ENCODE measurements around the gene DOCK1. TPM values are rescaled to one million over a fixed set of nuclear protein-coding genes. Genes with fewer than 3 reads are reported as not detected.

DOCK1 gene
- total RNA-seq, 2 experiments from 2014 or later: 0.22 to 0.29 TPM

GRCh38 chr10:126972635-126973414 lies 67.6 kb downstream of the DOCK1 start:
- H3K9me3 Mint-ChIP-seq: no peaks in the 10 kb centered on the region
- ChIA-PET POLR2A (interaction anchor here (0.7 kb wide), 1 partner anchor 221 kb away, joined by 7 read pairs; no protein-coding TSS in a partner anchor), CTCF (no interaction called here)
- H3K4me3 Mint-ChIP-seq: no peak overlapping the region
- H3K27ac Mint-ChIP-seq: no peak overlapping the region
- DNase-seq: no peak
- no peaks in the 10 kb centered on the region for H3K4me1 Mint-ChIP-seq (ENCODE audit: low read depth)
- intact Hi-C loops (cut with micrococcal nuclease): no loop called here
- no peaks in the 10 kb centered on the region for H3K36me3 Mint-ChIP-seq
- no peaks in the 10 kb centered on the region for H3K27me3 Mint-ChIP-seq

- CTCF ChIA-PET: no interaction called here
- no peak for DNase-seq
- H3K4me1 Mint-ChIP-seq (ENCODE audit: low read depth): no peaks in the 10 kb centered on the region
- H3K27ac Mint-ChIP-seq: no peak overlapping the region
- no peak overlapping the region for H3K4me3 Mint-ChIP-seq
- POLR2A ChIA-PET: no interaction called here
- no peaks in the 10 kb centered on the region for H3K27me3 Mint-ChIP-seq
- no peaks in the 10 kb centered on the region for H3K36me3 Mint-ChIP-seq
- intact Hi-C loops (cut with micrococcal nuclease): no loop called here
- H3K9me3 Mint-ChIP-seq: no peaks in the 10 kb centered on the region
Observed at GRCh38 chr10:126975221-126975620, 70.0 kb downstream of the DOCK1 start.

GRCh38 chr10:126977216-126977615 lies 72.0 kb downstream of the DOCK1 start:
- Mint-ChIP-seq H3K27ac (no peak overlapping the region), H3K27me3 (no peaks in the 10 kb centered on the region), H3K4me1 (ENCODE audit: low read depth) (no peaks in the 10 kb centered on the region), H3K9me3 (no peaks in the 10 kb centered on the region), H3K36me3 (no peaks in the 10 kb centered on the region), H3K4me3 (no peak overlapping the region)
- intact Hi-C loops (cut with micrococcal nuclease): no loop called here
- no peak for DNase-seq
- POLR2A ChIA-PET: no interaction called here
- CTCF ChIA-PET: no interaction called here

GRCh38 chr10:126979311-126979710 lies 74.1 kb downstream of the DOCK1 start:
- H3K36me3 Mint-ChIP-seq: no peaks in the 10 kb centered on the region
- no peak overlapping the region for H3K27ac Mint-ChIP-seq
- ChIA-PET POLR2A (no interaction called here), CTCF (no interaction called here)
- intact Hi-C loops (cut with micrococcal nuclease): no loop called here
- no peaks in the 10 kb centered on the region for H3K27me3 Mint-ChIP-seq
- H3K4me1 Mint-ChIP-seq (ENCODE audit: low read depth): no peaks in the 10 kb centered on the region
- H3K4me3 Mint-ChIP-seq: no peak overlapping the region
- no peak for DNase-seq
- H3K9me3 Mint-ChIP-seq: no peaks in the 10 kb centered on the region

- no peak overlapping the region for H3K27ac Mint-ChIP-seq
- ChIA-PET CTCF (no interaction called here), POLR2A (no interaction called here)
- DNase-seq: no peak
- H3K27me3 Mint-ChIP-seq: no peaks in the 10 kb centered on the region
- no peaks in the 10 kb centered on the region for H3K9me3 Mint-ChIP-seq
- intact Hi-C loops (cut with micrococcal nuclease): no loop called here
- H3K4me1 Mint-ChIP-seq (ENCODE audit: low read depth): no peaks in the 10 kb centered on the region
- no peaks in the 10 kb centered on the region for H3K36me3 Mint-ChIP-seq
- H3K4me3 Mint-ChIP-seq: no peak overlapping the region
Observed at GRCh38 chr10:126993208-126993607, 88.0 kb downstream of the DOCK1 start.

GRCh38 chr10:126997801-126998590 lies 92.8 kb downstream of the DOCK1 start:
- H3K27ac Mint-ChIP-seq: no peak overlapping the region
- no peak for DNase-seq
- intact Hi-C loops (cut with micrococcal nuclease): no loop called here
- no peaks in the 10 kb centered on the region for H3K4me1 Mint-ChIP-seq (ENCODE audit: low read depth)
- ChIA-PET CTCF (no interaction called here), POLR2A (no interaction called here)
- H3K36me3 Mint-ChIP-seq: no peaks in the 10 kb centered on the region
- peaks cover 6% of the 10 kb centered on the region for H3K9me3 Mint-ChIP-seq
- H3K27me3 Mint-ChIP-seq: no peaks in the 10 kb centered on the region
- no peak overlapping the region for H3K4me3 Mint-ChIP-seq

- ChIA-PET CTCF (no interaction called here), POLR2A (no interaction called here)
- H3K36me3 Mint-ChIP-seq: no peaks in the 10 kb centered on the region
- no peak for DNase-seq
- intact Hi-C loops (cut with micrococcal nuclease): no loop called here
- no peaks in the 10 kb centered on the region for H3K27me3 Mint-ChIP-seq
- H3K9me3 Mint-ChIP-seq: peaks cover 6% of the 10 kb centered on the region
- H3K4me1 Mint-ChIP-seq (ENCODE audit: low read depth): no peaks in the 10 kb centered on the region
- H3K4me3 Mint-ChIP-seq: no peak overlapping the region
- no peak overlapping the region for H3K27ac Mint-ChIP-seq
Observed at GRCh38 chr10:127000598-127000997, 95.4 kb downstream of the DOCK1 start.

GRCh38 chr10:127003032-127003685 lies 97.9 kb downstream of the DOCK1 start:
- H3K4me1 Mint-ChIP-seq (ENCODE audit: low read depth): no peaks in the 10 kb centered on the region
- H3K36me3 Mint-ChIP-seq: no peaks in the 10 kb centered on the region
- DNase-seq: no peak
- POLR2A ChIA-PET: no interaction called here
- H3K9me3 Mint-ChIP-seq: peaks cover 6% of the 10 kb centered on the region
- CTCF ChIA-PET: no interaction called here
- intact Hi-C loops (cut with micrococcal nuclease): no loop called here
- H3K27me3 Mint-ChIP-seq: no peaks in the 10 kb centered on the region
- H3K27ac Mint-ChIP-seq: no peak overlapping the region
- no peak overlapping the region for H3K4me3 Mint-ChIP-seq

GRCh38 chr10:127006453-127006852 lies 101.2 kb downstream of the DOCK1 start:
- H3K4me3 Mint-ChIP-seq: no peak overlapping the region
- no peak overlapping the region for H3K27ac Mint-ChIP-seq
- no peaks in the 10 kb centered on the region for H3K36me3 Mint-ChIP-seq
- no peaks in the 10 kb centered on the region for H3K4me1 Mint-ChIP-seq (ENCODE audit: low read depth)
- no peak for DNase-seq
- CTCF ChIA-PET: no interaction called here
- H3K27me3 Mint-ChIP-seq: no peaks in the 10 kb centered on the region
- intact Hi-C loops (cut with micrococcal nuclease): no loop called here
- POLR2A ChIA-PET: no interaction called here
- H3K9me3 Mint-ChIP-seq: no peaks in the 10 kb centered on the region

- Mint-ChIP-seq H3K4me1 (ENCODE audit: low read depth) (no peaks in the 10 kb centered on the region), H3K4me3 (no peak overlapping the region), H3K36me3 (no peaks in the 10 kb centered on the region), H3K9me3 (no peaks in the 10 kb centered on the region), H3K27ac (no peak overlapping the region), H3K27me3 (no peaks in the 10 kb centered on the region)
- no peak for DNase-seq
- ChIA-PET CTCF (no interaction called here), POLR2A (no interaction called here)
- intact Hi-C loops (cut with micrococcal nuclease): no loop called here
Observed at GRCh38 chr10:127009366-127009765, 104.1 kb downstream of the DOCK1 start.

- POLR2A ChIA-PET: no interaction called here
- DNase-seq: no peak
- no peaks in the 10 kb centered on the region for H3K27me3 Mint-ChIP-seq
- H3K9me3 Mint-ChIP-seq: no peaks in the 10 kb centered on the region
- no peak overlapping the region for H3K27ac Mint-ChIP-seq
- H3K36me3 Mint-ChIP-seq: no peaks in the 10 kb centered on the region
- H3K4me1 Mint-ChIP-seq (ENCODE audit: low read depth): no peaks in the 10 kb centered on the region
- intact Hi-C loops (cut with micrococcal nuclease): no loop called here
- H3K4me3 Mint-ChIP-seq: no peak overlapping the region
- CTCF ChIA-PET: no interaction called here
Observed at GRCh38 chr10:127011174-127011573, 105.9 kb downstream of the DOCK1 start.

- CTCF ChIA-PET: no interaction called here
- no peaks in the 10 kb centered on the region for H3K9me3 Mint-ChIP-seq
- no peak overlapping the region for H3K27ac Mint-ChIP-seq
- H3K27me3 Mint-ChIP-seq: no peaks in the 10 kb centered on the region
- intact Hi-C loops (cut with micrococcal nuclease): no loop called here
- H3K36me3 Mint-ChIP-seq: no peaks in the 10 kb centered on the region
- DNase-seq: no peak
- no peak overlapping the region for H3K4me3 Mint-ChIP-seq
- POLR2A ChIA-PET: no interaction called here
- H3K4me1 Mint-ChIP-seq (ENCODE audit: low read depth): no peaks in the 10 kb centered on the region
Observed at GRCh38 chr10:127012071-127012768, 107.0 kb downstream of the DOCK1 start.
